ENCODE results near the gene ABTB2. TPM values are rescaled to one million over a fixed set of nuclear protein-coding genes. Genes with fewer than 3 reads are reported as not detected.

ABTB2 gene
- total and polyA plus RNA-seq, 10 of the 15 experiments (the other 5 are each of a cell fraction or from before 2014, with no cell fraction given) = 0.13 to 2.1 (median 0.72) TPM

- TF ChIP-seq PBX3 (IDR thresholded peaks at IDR 0.05; ENCODE audit: insufficient replicate concordance, low read depth, low read length) (peak; percentile 84), NR2F1 (conservative IDR thresholded peaks at IDR 0.05) (peak; percentile 78; the same call in 1 of the 2 replicates), IKZF2 (IDR thresholded peaks at IDR 0.05) (peak; percentile 22 to 45; a peak in 2 of 4 replicates), BCL11A (IDR thresholded peaks at IDR 0.05; ENCODE audit: low read depth, low read length) (peak; percentile 51; the same call in 1 of the 2 replicates), MTA2 (IDR thresholded peaks at IDR 0.05; ENCODE audit: low read depth) (0 out of 2 replicates have a peak, but pooled peaks have one; percentile 32), ATF7 (IDR thresholded peaks at IDR 0.05; ENCODE audit: low read depth) (0 out of 2 replicates have a peak, but pooled peaks have one; percentile 28), PKNOX1 (IDR thresholded peaks at IDR 0.05) (peak; percentile 87), RUNX3 (IDR thresholded peaks at IDR 0.05; ENCODE audit: low read length) (peak; percentile 41), EP300 (IDR thresholded peaks at IDR 0.05; ENCODE audit: borderline replicate concordance in 1 of 2, control insufficient read depth in 1 of 2, low read depth in 2 of 2, low read length in 2 of 2) (0 out of 4 replicates have a peak, but pooled peaks of 1 of the 2 experiments have one; percentile 10), IRF3 (IDR thresholded peaks at IDR 0.05) (no peak)
Measured at GRCh38 chr11:34339149-34340064, 18.4 kb downstream of the ABTB2 start (continued).
